ENCODE measurements around the gene TBX4.
"Not testable (repeated sequence)": the region's sequence is repeated elsewhere in the genome, so short reads cannot be mapped to it uniquely, and the experiment has no call there.

Gene TBX4

DNA sequence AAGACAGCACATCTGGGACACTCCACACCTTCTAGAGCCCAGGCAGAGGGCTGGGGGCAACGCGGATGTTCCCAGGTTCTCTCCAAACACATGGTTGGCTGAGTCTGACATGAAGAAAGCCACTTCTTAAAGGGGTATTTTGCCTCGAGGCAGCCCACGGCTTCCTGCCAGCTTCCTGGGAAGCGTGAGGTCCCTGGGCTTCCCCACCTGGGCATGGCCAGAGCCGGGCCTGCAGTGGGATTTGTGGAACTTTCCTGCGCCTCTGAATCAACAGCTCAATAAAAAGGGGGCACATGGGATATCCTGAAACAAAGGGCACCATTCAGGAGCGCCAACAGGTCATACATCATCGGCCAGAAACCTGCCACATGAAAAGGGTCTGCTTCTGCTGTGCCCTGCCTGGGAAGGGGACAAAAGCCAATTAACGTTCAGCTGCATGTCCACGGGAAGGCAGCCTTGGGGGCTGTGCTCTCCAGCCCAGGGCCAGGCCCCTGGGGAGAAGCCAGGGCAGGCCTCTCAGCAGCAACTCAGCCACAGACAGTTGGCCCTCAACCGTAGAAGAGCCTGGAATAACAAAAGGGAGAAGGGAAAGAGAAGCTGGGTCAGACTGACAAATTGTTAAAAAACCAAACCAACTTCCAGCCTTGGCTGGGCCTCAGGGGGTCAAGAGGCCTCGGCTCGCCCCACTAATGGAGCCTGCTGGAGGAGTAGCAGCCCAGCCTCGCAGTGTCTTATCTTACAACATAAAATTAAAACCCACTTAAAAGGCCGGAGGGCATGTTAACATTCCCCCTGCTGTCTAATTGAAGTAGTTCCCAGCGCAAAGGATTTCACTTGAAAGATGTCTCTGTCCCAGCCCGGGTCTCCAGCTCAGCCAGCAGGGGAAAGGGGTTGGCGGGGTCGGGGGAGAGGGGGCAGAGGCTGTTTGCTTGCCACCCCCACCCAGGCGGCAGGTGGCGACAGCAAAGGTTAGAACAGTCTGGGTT lies 34.2 kb downstream of the TBX4 start:
- DNase-seq = no peak

DNA sequence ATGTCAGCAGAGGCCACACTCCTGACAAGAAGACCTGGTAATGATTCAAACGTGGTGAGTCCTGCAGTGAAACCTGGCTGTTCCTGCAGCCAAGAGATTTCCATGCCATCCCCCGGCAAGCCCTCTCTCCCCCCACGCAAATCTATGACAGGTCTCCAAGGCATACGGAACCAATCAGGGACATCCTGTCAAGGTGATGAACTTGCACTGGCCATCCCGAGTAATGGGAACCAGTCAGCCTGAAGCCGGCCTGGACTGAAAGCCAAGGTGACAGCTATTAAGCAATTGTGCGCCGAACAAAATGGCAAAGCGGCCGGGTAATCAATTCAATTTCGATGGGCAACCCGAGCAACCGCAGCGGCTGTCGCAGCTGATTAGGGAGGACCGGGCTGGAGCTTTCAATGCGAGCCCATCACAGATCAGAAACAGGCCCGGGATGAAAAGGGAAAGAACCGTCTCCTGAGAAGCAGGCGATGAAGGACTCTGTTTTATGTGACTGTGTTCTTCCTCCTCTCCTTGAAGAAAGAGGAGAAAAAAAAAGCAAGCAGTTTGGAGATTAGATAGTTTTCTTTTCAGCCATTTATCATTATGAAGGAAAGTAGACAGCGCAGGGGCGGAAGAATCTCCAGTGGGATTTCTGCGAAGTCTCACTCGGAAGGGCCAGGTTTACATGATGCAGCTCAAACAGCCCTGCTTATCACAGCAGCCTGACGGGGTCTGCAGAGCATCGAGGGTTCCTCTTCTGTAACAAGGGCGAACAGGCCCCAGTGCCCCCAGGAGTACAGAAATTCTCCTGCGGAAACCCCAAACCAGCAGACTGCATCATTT lies 35.2 kb downstream of the TBX4 start:
- DNase-seq = no peak

DNA sequence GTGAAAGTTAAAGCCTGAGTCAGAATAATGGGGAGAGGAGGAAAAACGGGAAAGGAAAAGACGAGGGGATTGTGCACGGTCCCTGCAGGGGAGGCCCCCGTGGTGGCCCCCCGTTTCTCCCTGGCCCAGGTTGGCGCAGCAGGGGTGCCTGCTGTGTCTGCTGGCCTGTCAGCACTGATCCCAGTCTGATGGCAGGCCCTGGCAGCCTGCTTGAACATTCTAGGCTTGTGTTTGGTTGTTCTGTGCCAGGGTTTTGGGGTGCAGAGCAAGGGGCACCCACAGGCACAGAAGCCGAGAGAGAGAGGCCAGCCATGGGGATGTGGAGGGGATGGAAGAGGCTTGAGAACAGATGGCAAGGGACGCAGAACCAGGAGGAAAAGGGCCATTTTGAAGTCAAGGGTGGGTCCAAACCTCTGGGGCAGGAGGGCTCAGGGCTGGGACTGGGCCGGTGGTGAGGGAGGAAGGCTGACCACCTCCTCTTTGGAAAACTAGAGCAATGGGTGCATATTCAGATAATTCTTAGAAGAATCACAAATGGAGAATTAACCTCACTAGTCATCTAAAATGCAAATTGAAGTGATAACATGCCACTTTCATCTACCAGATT lies 35.9 kb downstream of the TBX4 start:
- no peak for DNase-seq

DNA sequence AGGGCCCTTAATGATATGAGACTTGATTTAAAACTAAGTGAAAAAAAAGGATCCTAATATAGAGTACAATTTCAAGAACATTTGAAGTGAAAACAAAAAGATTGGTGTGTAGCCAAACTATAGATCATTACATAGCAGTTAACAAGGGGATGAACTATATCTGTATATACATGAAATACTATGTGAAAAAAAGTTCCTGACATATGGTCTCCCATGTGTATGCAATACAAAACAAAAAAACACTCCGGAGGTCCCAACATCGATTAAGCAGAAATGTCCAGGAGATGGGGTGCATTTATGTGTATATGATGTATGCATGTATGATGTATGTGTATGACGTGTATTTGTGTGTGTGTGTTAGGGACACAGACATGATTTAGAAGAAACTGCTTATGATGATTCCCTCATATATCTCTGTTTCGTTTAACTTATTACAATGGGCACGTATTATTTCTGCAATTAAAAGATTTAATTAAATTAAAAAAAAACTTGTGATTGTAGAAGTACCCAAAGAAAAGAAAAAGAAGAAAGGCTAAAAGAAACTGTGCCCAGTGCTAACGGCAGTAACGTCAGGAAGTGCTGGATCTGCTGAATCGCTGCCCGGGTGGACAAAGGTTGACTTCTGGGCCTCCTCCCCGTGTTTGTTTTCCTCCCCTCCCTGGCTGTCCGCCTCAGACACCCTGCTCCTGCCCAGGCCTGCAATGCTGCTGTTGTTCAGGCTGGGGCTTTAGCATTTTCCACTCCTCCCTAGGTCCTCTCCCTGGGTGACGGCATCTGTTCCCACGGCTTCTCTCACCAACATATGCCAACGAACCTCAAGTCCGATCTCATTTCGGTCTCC lies 36.9 kb downstream of the TBX4 start:
- no peak for DNase-seq

DNA sequence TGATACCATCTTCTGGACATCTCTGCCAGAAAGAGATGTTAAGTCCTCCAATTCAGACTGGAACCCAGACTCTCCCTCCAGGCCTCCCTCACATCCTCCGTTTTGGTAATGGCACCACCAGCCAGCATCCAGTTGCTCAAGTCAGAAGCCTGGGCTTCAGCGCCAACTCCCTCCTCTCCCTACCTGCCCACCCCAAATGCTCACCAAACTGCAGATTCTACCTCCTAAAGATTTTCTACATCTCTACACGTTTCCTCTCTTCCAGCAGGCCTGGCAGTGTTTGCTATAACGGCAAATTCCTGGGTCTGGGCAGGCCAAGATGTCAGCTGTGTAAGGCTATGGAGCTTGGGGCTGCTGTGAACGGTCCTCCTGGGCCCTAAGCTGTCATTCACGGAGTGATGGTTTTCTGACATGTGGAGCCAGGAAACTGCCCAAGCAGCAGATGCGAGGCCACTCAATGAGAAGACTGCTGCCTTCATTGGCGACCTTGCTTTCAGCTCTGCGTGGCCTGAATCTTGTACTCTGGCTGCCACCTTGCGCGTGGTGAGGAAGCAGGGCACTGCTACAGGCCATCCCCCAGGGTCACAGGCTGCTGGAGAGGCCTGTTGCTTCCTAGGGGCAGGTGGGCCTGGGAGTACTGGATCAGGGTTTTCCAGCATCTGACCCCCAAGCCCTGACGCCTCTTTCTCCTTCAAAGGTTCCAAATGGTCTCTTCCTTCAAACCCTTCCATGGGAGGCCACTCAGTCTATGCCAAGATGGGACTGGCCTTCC lies 37.7 kb downstream of the TBX4 start:
- DNase-seq = no peak

DNA sequence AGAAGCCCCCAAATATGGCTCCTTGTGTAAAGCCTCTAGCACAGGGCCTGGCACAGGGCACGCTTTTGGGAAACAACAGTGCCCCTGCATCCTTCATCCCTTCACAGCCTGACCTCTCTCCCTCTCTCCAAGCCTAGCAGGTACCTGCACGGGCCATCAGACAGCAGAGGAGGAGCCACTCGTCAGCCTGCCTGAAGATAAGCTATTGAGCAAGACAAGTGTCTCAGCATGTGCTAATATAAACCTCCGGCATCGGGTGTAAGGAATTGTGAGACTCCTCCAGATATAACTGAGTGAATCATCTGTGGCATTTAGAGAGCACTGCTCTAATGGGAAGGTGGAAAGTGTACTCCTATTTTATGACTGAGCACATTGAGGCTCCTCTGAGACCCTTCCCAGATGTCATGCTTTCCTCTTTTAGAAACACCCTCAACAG lies 38.3 kb downstream of the TBX4 start:
- no peak for DNase-seq

DNA sequence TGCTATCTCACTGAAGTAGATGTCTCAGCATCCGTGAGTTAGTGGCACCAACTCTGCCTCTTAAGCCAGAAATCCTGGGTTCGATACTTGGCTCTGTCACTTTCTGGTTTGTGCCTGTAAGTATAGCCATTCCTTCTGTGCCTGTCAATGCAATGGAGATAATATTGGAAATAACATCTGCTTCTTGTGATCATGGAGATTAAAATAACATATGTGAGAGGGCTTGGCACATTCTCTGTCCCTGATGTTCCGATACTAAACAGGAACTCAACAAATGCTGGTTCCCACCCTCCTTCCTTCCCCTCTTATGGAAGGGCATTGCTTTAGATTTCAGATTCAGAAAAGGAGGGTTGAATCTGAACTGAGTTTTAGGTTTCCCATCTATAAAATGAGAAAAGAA lies 39.8 kb downstream of the TBX4 start:
- DNase-seq = no peak

DNA sequence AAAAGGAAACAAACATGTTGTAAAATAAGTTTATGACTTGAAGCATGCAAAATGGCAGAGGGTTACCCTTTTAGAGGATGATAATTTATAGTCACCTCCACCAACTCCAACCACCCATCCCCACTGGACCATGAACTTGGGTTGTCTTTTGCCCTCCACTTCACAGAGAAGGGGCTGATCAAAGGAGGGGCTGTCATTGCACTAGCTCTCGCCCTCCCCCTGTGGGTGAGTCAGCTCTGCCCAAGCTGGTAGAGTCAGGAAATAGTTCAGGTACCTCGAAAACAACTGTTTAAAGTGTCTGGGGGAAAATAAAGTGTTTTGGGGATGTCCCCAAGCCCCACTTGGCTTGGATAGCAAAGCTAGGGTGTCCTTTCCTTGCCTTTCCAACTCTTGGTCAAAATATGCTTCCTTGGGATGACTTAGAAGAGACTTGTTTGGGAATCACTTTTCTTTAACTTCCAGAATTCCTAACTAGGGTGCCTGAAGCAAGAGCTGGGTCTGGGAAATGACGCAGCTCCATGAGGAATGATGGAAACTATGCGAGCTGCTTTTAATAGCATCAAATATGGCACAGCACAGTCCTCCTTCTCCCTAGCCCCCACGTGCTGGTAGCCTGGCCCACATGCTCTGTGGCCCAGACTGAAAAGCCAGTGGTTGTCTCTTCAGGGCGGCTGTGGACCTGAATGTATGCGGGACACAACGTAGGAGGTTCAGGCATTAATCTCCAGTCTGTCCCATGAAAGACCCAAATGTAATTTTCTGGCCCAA lies 40.7 kb downstream of the TBX4 start:
- no peak for DNase-seq

DNA sequence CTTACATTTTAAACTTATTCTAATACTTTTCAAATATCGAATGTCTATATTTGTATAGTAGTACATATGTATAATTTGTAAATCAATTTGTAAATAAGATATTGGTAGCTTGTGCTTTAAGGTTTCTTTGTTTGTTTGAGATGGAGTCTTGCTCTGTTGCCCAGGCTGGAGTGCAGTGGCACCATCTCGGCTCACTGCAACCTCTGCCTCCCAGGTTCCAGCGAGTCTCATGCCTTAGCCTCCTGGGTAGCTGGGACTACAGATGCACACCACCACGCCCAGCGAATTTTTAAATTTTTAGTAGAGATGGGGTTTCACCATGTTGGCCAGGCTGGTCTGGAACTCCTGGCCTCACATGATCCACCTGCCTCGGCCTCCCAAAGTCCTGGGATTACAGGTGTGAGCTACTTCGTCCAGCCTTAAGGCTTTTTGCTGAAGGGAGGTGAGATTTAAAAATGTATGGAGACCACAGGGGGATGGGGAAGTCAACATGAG lies 41.7 kb downstream of the TBX4 start:
- not testable (repeated sequence) for DNase-seq

DNA sequence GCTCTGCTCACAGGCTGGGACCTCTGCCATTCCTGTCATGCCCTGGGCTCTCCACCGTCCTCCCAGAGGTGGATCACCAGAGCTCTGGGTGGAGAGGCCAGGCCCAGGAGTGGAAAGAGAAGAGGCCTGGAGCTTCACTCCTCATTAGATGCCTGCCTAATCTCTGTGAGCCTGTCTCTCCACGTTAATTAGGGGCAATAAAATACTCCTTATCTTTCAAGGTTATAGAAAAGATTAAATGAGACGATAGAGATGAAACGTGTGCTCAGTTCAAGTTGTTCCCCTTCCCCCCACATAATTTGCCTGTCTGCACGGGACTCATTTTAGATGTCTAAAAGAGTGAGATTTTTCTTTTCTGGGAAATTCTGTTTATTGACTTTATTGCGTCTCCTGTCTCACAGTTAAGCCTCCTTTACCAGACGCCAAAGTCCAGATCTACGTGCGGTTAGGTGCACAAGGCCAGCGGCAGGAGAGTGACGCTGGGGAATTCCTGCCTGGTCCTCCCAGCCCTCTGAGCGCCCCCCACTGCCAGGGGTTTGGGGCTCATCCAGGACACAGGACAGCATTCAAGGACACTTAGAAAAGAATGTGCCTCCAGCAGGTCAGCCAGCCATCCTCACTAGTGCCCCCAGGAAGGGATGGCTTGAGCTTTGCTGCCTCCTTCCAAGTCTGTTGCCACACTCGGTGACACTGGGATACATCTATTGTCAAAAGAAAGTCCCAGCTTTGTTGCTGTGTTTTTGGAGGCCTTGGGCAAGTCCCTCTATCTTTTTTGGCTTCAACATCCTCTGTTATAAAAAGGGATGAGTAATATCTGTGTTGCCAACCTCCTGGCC lies 42.3 kb downstream of the TBX4 start:
- no peak for DNase-seq

DNA sequence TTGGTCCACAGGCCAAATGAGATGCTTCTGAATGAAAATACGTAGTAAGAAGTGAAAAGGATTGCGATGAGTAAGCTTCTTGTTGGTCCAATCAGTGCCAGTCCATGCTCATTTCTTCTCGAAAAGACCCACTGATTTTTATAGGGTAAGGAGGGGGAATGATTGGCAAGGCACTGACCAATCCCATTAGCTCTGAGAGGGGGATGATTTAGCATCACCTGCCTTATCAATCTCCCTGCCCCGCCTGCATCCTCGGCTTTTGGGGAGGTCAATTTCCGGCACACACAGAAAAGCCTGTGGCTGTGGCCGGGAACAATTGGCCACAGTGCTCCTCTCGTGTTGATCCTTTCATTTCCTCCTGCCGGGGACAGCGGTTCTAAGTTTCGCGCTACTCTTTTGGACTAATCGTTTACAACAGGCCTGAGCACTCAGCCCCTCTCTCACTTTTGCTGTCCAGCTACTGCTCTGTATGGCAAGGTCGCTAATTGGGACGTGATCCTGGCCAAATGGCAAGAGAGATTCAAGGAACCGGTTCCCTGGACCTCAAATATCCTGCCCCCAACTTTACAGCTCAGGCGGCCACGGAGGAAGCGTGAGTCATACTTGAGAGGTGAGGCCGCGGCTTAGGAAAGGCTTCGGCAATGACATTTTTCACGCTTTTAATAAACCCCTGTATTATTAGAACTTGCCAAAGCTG lies 43.1 kb downstream of the TBX4 start:
- DNase-seq = no peak

DNA sequence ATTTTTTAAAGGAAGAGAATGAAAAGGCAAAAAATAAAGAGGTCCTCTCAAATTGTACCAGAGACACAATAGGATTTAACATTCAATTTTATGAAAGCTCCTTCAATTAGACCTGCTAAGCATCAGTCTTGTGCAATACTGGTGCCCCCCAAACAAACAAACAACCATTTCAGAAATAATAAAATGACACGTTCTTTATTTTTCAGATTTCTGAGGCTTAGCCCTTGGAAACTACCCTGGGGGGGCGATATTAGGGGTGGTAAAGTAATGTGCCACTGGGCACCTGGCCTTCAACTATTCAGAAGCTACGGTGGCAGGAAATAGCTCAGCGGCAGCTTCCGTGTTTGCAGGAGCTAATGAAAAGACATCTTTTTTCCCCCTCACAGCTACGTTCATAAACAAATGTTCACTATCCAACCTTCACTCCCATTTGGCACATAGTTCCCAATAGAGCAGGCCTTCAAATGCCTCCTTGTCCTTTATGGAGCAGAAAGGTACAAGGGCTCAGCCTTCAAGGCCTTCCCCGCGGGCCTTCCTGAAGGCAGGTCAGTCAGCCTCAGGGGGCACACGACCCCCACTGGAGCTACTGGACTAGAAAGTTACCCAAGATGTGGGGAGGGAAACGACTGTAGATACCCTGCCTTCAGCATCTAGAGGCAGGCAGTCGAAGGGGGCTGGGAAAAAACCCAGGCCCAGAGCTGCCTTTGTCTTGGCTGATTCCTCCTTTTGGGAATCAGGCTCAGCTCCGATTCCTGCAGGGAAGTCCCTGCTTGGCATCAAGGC lies 44.1 kb downstream of the TBX4 start:
- no peak for DNase-seq

DNA sequence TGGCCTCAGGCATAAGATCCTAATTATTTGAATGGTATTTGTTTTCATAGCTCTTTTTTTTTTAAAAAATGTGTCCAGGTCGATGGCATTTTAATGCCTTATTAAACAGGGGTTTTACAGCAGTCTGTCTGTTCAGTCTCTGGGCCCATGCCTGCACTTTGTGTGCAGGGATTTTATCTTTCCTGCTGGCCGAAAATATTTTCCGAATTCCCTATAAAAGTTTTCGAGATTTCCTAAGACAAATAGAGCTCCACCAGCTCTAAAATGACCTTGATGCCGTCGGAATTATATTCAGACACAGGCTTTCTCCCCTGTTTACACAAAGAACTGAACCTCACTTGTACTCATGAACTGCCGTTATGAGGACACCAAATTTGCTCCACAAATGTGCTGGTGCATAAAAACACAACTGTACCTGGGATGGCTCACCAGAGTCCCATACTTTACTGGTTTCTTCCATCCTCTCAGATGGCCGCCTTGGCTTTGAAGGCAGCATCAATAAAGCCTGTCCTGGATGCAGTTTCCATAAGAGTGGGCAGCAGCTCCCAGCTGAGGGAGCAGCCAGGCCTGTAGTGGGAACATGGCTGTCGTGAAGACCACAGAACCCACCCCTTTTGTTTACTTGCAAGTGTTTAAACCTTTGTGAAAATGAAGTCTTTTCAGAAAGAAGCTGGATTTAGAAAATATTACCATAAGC lies 44.9 kb downstream of the TBX4 start:
- no peak for DNase-seq

DNA sequence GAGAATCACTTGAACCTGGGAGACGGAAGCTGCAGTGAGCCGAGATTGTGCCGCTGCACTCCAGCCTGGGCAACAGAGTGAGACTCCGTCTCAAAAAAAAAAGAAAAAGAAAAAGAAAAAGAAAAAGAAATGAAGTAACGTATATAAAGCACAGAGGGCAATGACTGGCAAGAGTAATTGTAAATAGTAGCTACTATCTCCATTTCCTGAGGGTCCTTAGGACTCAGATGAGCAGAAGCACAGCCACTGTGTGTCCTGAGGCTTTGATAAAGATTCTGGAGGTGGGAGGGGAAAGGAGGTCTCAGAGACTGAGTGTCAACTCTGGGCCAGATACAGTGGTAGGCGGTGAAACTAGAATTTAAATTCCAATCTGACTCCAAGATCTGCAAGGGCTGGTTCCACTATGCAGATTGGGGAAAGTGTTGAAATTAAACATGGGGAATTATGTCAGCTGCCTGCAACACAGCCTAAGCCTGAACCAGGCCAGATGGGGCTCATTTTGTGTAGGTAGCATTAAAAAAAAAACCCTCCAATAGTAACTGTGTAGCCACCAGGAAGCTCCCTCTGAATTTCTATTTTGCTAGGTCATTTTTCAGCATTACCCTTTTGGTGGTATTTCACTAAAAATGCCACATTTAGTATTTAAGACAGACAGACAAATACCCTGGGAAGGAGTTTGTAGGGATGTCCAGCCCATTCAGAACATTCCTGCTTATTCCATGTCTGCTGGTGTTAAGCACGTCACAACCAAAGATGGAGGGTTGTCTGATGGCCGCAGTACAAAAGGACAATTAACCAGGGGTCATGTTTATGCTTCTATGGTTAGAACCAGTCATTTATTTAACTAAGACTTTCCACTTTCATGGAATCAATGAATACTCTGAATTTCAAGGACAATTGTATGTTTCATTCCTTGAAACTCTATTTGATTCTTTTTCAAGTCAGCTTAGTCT lies 46.1 kb downstream of the TBX4 start:
- DNase-seq = no peak

DNA sequence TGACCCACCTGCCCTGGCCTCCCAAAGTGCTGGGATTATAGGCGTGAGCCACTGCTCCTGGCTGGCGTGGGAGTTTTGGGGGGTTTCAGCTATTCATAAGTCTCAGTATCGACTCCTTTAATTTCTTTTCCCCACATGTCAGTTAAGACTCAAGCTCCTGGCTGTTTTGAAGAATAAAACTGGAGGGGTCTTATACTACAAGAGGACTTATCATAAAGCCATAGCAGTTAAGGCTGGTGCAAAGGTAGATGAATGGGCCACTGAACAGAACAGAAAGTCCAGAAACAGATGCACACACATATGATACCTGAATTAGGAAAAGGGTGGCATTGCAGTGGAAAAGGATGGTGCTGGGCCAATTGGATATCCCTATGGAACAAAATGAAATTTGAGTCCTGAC lies 47.4 kb downstream of the TBX4 start:
- no peak for DNase-seq

DNA sequence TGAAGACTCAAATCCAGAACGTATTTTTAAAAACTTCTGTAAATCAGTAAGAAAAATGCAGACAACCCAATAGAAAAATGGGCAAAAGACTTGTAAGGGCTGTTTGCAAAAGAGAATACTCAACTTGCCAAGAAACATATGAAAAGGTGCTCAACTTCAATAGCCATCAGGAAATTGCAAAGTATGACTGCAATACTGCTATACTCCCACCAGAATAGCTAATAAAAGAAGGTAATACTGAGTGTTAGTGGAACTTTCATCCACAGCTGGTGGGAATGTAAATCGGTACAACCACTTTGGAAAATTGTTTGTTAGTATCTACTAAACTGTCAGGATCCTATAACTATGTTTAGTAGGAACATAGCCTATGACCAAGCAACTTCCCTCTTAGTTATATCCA lies 48.1 kb downstream of the TBX4 start:
- DNase-seq = no peak

All from activated T-cell treated with anti-CD3 and anti-CD28 coated beads, Interleukin-2, amount 50 U/mL, for 48 hours (primary cell).